Measurements from ENCODE around the gene MTMR2.

MTMR2 gene

DNA sequence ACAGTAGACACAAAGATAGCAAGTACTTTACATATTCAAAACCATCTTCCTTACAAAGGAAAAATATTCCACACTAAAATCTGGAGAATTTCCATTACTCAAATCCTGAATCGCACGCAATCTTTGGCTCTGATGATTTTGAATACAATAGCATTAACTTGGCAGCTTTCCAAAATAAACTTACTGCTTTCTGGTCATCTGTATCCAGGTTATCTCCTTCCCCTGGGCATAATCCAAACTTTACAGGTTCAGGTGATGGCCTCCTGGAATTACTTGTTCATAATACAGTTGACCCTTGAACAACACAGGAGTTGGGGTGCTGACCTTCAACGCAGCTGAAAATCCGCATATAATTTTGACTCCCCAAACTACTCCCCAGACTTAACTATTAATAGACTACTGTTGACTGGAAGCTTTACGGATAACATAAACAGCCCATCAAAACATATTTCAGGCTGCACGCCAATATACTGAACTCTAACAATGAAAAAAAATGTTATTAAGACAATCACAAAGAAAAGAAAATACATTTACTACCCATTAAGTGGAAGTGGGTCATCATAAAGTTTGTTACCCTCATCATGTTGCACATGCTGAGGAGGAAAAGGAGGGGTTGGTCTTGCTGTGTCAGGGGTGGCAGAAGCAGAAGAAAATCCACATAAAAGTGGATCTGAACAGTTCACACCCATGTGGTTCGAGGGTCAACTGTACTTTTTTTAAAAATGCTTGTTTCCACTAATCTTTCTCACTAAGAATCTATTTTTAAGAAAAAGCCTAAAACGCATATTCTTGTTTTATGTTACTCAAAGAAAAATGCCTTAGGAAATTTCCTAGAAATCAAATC, 6.5 kb downstream of the MTMR2 start:
- no peak for FAIRE-seq

DNA sequence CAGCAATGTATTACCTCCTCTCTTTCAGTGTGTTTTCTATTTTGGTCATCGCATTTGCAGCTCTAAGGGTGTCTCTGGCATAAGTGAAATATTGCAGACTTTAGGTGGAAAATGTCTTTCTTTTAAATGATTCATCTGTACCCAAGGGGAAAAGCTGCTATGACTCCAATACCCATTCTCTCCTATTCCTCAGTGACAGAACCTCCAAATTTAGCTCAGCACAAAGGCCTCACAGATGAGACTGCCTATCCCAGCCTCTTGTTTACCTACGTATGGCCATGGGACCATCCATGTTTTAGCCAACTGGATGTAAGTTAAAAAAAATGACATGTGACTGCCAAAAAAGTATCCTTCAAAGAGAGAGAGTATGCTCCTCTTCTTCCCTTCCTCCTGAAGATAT, 7.9 kb downstream of the MTMR2 start:
- FAIRE-seq = no peak

DNA sequence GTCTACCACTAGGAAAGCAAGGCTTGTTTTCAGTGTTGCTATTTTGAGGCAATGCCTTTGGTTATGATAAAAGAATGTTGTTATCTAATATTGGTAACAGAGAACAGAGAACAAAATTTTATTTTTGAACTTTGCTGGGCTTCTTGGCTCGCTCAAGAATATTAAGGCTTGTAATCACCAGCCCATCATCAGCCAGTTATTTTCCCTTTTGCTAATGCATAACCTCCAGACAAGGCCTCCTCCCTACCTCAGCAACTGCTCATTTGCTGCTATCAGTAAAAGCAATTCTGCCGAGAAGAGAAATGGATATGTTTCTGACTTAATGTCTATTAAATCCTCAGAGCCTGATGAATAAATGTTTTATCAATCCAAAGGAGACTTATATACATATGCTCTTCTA, 8.9 kb downstream of the MTMR2 start:
- no peak for FAIRE-seq

DNA sequence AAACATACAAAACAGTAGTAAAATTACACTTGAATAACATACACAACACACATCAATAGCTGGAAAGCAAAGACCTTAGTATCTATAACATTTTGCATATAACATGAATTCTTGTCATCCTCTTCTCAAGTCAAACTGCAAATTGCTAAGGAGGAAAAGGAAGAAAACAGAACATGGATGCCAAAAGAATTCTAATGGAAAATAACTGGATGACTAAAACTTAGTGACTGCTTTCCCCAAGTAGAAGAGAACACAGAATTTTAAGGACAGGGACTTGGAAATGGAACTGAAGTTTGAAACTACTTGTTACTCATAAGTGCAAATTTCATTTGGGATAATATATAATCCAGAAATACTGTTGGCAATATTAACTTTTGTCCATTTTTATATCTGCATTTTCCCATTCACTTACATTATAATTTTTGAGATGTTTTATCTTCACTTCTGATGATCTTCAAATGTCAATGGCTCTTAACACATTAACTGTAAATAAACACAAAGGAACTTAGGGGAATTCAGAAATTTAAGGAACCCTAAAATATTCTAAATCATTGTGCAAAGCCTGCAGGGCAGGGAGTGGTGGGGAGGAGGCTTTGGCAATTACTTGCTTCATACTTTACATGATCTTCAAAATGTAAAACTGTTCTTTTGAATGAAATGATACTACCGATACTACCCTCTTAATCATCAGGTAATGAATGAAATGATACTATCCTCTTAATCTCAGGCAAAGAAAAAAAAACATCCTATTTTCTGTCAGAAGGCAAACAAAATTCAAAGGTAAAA, 9.9 kb downstream of the MTMR2 start:
- FAIRE-seq = no peak

DNA sequence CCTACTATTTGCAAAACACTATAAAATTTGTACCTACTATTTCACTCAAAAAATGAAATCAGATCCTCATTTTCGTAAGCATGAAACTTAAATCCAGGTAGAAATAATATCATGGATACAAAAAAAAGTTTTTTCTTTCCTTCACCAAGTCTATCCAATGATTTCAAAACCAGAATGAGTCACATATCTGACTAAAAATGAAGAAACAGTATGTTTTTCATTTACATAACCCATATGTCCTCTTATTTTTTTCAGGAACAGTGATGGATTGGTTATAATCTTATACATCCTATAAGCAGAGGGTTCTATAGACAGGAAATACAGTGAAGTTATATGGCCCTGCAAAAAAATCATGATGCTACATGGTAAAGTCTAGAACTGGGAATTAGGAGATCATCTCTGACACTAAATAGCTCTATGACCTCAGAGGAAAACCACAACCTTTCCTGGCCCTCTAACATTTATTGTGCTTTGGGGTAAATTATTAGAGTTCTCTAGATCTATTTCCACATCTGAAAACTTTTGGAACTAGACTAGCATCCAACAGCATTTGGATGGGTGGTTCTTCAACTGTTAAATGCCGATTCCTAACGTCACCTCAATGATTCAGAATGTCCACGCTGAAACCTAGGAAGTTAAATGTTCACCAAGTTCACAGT, 10.9 kb downstream of the MTMR2 start:
- no peak for FAIRE-seq

DNA sequence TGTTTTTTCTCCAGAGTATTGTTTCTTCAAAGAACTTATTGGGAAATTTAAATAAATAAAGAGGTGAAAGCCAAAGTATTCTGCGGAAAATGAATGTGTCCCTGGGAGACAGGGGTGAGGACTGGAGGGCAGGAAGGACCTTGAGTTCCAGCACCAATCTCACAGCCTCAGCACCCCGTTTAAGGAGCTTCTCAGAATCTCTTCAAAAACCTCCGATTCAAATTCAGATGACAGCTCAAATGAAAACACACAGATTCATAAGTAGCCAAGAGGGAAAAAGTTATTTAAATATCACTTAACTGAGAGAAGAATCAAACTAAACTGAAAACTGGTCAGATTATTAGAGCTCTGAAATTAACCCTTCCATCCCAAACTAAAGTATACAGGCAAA, 12.5 kb downstream of the MTMR2 start:
- no peak for FAIRE-seq

DNA sequence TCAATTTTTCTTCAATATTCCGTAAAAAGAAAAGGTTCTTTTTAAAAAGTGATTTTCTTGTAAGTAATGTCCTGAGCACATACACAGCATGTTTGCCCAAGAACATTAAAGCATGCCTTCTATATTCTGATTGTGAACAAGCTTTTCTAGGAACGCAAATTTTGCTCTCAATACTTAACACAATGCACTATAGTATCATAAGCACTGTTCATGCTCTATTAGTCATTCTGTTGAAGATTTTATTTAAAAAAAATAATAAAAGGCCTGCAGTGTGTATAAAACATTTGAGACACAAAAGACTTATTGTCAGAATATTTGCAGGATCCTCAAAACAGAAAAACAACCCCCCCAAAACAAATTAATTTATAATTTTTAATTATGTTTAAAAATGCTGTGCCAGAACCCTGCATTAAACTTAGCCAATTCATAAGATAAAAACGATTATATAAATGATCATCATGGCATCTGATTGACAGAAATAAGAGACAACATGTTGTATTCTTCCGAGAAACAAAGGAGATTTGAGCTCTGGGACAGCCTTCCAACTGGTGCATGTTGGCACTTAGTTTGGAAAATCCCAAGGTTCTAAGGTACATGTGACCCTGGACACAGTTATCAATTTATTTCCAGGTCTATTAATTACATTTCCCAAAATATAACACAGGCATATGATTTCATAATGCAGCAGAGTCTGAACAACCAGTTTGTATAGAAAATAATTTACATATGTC, 13.1 kb downstream of the MTMR2 start:
- no peak for FAIRE-seq

DNA sequence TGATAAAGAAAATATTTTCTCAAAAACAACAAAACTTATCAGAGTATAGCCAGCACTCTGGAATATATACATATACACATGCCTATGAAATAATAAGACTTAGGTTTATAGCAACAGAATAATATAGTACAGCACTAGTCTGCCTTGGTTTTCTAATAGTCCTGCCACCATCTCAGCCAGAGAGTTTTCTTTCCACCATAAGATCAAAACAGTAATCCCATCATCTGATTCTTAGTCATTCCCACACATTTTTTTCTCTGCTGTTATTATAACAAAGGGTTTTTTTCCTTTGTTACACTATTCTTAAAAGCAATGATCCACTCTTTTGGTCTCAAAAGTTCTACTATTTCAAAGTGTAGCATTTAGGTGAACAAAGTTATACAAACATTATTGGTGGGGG, 15.1 kb downstream of the MTMR2 start:
- FAIRE-seq = no peak

DNA sequence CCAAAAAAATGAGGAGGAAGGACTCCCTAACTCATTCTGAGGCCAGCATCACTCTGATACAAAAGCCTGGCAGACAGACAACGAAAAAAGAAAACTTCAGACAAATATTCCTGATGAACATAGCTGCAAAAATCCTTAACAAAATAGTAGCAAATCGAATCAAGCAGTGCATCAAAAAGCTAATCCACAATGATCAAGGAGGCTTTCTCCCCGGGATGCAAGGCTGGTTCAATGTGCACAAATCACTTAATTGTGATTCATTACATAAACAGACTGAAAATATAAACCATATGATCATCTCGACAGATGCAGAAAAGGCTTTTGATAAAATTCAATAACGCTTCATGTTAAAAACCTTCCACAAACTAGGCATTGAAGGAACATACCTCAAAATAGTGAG, 16.4 kb downstream of the MTMR2 start:
- FAIRE-seq = no peak

DNA sequence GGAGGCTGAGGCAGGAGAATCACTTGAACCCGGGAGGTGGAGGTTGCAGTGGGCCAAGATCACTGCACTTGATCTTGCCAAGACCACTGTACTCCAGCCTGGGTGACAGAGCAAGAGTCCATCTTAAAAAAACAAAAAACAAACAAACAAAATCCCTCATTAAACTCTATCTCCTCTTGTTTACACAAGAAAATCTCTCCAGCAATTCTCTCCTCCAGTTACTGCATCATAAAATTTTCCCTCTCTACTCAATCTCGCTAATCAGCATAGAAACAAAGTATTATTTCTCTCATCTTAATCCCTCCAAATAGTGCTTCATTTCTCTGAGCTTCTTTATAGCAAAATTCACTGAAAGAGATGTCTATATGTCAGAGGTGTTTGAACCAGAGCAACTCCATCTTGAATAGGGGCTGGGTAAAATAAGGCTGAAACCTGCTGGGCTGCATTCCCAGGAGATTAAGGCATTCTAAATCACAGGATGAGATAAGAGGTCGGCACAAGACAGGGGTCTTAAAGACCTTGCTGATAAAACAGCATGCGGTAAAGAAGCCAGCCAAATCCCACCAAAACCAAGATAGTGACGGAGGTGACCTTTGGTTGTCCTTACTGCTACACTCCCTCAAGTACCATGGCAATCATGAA, 19.8 kb downstream of the MTMR2 start:
- FAIRE-seq = no peak

DNA sequence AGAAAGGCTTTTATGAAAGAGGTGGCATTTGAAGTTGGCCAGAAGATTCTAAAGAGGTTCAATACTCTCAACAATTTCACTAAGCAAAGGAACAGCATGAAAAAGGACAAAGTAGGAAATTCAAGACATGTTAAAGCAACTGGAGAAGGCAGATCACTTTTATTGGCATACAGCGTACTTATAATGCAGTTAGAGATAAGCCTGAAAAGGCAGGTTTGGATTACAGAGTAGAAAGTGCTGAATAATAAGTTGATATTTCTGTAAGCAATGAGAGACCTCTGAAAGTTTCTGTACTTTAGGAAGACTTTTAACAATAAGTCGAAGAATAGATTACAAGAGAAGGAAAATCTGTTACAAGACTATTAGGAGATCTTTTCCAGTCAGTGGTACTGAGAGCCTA, 25.1 kb downstream of the MTMR2 start:
- FAIRE-seq = no peak

DNA sequence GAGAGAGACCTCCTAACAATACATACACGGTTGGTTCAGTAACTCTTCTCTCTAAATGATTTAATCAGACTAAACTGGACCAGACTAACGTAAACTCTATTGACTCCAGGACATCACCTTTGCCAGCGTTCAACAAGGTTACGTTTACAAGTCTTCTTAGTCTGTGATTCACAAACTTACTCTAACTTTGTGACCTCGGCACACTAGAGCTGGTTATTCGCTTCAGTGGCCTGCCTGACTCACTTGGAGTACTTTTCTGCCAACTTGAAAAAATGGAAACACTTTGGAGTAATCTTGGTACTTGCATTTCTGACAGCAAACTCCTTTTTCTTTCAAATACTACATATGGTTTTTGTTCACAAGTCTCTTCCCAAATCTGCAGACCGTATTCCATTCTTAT, 26.2 kb downstream of the MTMR2 start:
- no peak for FAIRE-seq

DNA sequence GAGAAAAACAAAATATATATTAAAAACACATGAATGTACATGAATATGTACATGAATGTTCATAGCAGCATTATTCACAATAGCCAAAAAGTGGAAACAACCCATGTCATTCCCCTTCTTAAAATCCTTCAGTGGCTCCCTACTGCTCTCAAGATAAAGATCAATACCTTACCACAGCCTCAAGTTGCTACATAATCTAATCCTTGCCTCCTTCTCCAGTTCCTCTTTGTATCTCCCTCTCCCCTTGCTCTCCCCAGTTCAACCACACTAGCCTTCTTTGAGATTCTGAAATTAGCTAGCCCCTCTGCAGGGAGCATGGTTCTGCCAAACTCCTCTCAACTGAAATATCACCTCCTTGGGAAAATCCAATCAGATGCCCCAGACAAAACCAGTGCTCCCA, 28.1 kb downstream of the MTMR2 start:
- no peak for FAIRE-seq

DNA sequence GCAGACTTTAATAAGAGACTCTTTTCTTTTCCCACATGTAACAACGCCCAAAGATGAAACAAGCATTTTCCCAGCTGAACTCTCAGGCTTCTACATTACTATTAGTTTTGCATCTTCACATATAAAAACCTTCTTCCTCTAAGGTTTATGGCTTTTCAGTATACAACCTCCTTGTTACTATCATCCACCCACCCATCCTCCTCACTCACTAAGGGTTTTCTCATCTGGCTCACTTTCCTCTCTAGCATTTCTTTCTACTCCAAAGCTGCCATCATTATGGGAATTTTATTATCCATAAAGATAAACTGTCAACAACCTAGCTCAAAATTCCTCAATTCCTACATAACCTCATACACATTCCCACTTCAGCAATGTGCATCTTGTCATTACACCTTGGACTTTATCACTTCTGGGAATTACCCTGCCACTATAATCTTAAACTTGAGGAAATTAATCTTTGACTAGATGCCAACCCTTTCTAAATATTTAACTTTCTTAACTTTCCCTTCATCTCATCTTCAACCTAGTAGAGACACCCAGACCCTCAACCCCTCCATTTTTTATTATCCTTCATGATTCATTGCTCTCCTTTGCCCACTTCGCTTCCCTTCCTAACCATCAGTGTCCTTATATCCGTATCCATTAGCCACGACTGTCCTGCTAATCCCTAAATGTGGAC, 30.9 kb downstream of the MTMR2 start:
- no peak for FAIRE-seq

DNA sequence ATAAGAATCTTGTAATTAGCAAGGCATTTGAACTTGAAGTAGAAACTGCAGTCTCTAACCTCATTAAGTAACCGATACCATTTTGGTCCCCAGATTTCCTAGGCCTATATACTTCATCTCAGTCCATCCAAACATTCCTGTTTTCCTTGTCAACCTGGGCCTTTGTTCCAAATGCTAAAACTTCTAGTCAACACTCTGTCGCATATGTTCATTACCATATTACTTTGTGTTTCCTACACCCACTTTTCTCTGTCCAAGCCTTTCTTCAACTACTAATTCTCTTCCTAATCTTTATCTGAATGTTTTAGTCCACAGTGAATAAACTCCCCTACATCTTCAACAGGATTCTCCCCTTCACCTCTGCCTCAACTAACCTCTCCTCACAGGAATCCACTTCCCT, 31.4 kb downstream of the MTMR2 start:
- no peak for FAIRE-seq

DNA sequence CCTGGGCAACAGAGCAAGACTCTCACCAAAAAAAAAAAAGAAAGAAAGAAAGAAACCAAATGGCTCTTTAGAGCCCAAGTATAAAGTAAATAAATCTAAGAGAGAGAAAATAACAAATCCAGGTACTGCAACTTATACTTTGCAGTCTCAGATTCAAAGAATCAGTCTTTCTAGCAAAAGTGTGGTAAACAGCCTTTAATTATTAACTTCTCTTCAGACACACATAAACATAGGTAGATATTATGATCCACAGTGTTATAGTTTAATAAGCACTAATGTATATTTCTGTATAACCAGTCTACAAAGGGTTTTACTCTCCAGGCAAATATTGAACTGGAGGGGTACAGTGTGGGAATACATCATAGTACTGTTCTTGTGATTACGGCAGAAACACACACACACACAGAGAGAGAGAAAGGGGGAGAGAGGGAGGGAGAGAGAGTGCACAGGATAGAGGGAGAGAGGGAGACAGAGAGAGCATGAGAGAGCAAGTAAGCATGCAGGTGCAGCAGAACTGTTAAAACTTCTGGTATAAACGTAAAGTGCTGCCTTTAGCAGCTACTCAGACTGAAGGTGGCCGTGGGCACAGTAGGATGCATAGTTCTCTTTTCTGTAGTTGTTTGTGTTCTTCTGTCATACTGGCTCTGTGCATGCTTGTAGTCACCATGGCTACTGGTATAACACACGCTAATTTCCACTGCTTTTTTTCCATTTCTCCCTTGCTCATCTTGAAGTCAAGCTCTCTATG, 32.3 kb downstream of the MTMR2 start:
- FAIRE-seq = no peak

DNA sequence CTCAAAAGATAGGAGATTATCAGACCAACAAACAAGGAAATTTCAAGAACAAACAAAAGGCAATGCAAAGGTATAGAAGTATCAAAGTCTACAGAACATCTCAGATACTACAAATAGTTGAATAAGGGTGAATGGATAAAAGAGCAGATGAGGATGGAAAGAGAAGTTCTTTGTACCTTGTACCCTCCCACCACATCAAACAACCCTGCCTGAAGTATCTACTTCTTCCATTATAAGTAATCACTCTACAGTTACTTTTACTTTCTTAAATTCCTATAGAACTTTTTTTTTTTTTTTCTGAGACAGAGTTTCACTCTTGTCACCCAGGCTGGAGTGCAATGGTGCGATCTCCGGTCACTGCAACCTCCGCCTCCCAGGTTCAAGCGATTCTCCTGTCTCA, 35.1 kb downstream of the MTMR2 start:
- no peak for FAIRE-seq

DNA sequence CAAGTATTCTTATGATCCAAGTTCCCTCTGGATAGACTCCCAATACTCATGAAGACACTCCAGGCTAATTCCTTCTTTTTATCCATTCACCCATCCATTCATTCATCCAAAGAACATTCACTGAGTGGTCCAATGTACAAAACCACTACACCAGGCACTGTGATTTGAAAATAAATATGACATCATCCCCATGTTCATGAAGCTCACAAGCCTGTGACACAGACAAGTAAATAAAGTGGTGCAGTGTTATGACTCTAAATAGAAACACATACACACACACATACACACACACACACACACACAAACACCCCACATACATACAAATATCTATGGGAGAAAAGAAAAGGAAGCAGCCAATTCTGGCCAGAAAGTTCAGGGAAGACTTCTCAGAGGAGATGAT, 35.5 kb downstream of the MTMR2 start:
- FAIRE-seq = no peak

DNA sequence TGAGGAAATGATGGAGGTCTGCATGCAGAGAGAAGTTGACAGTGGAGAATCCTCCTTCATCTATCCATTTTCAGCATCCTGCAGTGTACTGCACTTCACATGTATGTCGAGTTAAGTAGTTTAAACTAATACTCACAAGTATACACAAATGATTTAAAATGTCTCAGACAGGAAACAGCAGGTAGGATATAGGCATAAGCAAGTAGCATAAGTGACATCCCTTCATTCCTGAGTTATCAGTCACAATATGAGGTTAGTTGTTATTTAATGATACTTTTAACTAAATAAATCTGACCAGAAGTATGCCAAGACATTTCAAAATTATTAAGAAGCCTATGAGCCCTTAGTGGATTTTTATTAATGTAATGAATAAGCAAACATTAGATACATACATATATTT, 37.4 kb downstream of the MTMR2 start:
- FAIRE-seq = no peak

DNA sequence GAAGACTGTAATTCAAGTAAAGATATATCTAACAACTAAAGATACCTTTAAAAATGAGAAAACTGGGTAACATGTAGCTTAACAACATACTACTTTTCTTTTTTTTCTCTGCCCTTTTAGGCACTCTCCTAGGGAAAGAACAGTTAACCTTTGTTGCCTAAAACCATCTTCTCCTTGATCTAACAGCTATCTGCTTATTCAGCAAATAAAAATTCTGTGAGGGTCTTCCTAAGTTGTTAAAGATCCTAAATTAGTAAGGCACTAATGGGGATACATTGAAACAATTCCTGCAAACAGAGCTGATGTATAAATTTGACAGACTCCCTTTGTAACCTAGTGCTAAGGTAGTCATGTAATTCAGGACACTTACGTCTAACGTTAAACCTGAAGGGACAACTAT, 39.1 kb downstream of the MTMR2 start:
- FAIRE-seq = no peak

DNA sequence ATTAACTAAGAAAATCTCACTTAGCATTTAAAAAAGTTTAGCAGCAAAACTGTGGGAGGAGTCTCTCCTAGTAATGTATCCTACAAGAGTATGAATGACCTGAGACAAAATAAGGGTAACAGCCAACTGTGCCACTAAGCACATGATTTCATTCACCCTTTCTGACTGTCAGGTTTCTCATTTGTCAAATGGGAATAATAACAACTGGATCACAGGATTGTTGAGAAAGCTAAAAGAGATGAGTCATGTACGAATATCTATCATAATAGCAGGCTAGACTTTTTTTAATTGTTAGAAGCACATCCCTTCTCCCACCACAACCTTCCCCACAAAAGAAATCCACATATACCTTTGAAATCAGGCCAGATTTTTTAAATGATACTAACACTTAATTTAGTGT, 39.5 kb downstream of the MTMR2 start:
- no peak for FAIRE-seq
